Measurements from ENCODE around the gene GOLPH3.

Gene GOLPH3

GRCh38 chr5:32090026-32090754 is 83.9 kb downstream of the GOLPH3 start:
- TF ChIP-seq, protein P1, sequence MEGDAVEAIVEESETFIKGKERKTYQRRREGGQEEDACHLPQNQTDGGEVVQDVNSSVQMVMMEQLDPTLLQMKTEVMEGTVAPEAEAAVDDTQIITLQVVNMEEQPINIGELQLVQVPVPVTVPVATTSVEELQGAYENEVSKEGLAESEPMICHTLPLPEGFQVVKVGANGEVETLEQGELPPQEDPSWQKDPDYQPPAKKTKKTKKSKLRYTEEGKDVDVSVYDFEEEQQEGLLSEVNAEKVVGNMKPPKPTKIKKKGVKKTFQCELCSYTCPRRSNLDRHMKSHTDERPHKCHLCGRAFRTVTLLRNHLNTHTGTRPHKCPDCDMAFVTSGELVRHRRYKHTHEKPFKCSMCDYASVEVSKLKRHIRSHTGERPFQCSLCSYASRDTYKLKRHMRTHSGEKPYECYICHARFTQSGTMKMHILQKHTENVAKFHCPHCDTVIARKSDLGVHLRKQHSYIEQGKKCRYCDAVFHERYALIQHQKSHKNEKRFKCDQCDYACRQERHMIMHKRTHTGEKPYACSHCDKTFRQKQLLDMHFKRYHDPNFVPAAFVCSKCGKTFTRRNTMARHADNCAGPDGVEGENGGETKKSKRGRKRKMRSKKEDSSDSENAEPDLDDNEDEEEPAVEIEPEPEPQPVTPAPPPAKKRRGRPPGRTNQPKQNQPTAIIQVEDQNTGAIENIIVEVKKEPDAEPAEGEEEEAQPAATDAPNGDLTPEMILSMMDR (IDR thresholded peaks at IDR 0.05; ENCODE audit: extremely low read depth, insufficient read depth, missing control alignments), result no peak
- no peak for DNase-seq (ENCODE audit: low spot score)
- in situ Hi-C loops (cut with MboI; ENCODE audit: low pct_unique_long_range_greater_than_20kb, low sequenced_read_pairs, unreplicated experiment), result loop anchor here (25.0 kb wide), 2 partner anchors 278 to 503 kb away; no protein-coding TSS in a partner anchor

GRCh38 chr5:32089146-32090000 is 84.7 kb downstream of the GOLPH3 start:
- TF ChIP-seq, protein P1 (IDR thresholded peaks at IDR 0.05; ENCODE audit: extremely low read depth, insufficient read depth, missing control alignments), result no peak
- in situ Hi-C loops (cut with MboI; ENCODE audit: low pct_unique_long_range_greater_than_20kb, low sequenced_read_pairs, unreplicated experiment), result loop anchor here (25.0 kb wide), 2 partner anchors 277 to 502 kb away; no protein-coding TSS in a partner anchor
- DNase-seq (ENCODE audit: low spot score), result no peak

GRCh38 chr5:32088214-32088613 is 85.9 kb downstream of the GOLPH3 start:
- no peak for DNase-seq (ENCODE audit: low spot score)
- in situ Hi-C loops (cut with MboI; ENCODE audit: low pct_unique_long_range_greater_than_20kb, low sequenced_read_pairs, unreplicated experiment), result loop anchor here (25.0 kb wide), 2 partner anchors 276 to 501 kb away; no protein-coding TSS in a partner anchor
- TF ChIP-seq, protein P1 (IDR thresholded peaks at IDR 0.05; ENCODE audit: extremely low read depth, insufficient read depth, missing control alignments), result no peak

- TF ChIP-seq, protein P1 (IDR thresholded peaks at IDR 0.05; ENCODE audit: extremely low read depth, insufficient read depth, missing control alignments), result no peak
- in situ Hi-C loops (cut with MboI; ENCODE audit: low pct_unique_long_range_greater_than_20kb, low sequenced_read_pairs, unreplicated experiment), result loop anchor here (25.0 kb wide), 2 partner anchors 275 to 500 kb away; no protein-coding TSS in a partner anchor
- no peak for DNase-seq (ENCODE audit: low spot score)
Observed at GRCh38 chr5:32087086-32088082, 86.7 kb downstream of the GOLPH3 start.

DNA sequence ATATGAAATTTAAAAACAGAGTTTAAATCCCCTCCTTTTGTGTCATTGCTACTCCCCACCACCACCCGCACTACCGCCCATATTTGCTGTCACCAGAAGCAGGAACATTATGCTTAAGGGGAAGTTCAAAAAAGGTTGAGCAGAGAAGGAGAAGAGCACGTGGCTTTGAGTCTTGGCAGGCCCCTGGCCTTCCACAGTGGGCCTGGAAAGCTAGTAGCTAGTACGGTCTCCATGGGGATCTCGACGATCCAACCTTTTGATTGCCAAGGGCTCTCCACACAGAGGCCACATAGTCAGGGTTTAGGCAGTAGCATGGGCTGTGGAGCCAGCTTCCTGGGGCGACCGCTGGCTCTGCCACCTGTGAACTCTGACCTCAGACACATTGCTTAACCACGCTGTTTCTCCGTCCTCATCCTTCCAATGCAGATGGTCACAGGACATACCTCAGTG is 90.1 kb downstream of the GOLPH3 start:
- in situ Hi-C loops (cut with MboI; ENCODE audit: low pct_unique_long_range_greater_than_20kb, low sequenced_read_pairs, unreplicated experiment), result loop anchor here (25.0 kb wide), 2 partner anchors 272 to 497 kb away; no protein-coding TSS in a partner anchor
- TF ChIP-seq, protein P1 (IDR thresholded peaks at IDR 0.05; ENCODE audit: extremely low read depth, insufficient read depth, missing control alignments), result no peak
- DNase-seq (ENCODE audit: low spot score), result no peak

All from GM13977 (cell line).